Stimulated activated naive B cell treated with anti-CD40 and anti-IgM and Interleukin-4, amounts not matched to agents 10 μg/mL and 1 μg/mL and 100 μg/mL, for 72 hours (primary cell): ENCODE data around the gene PLEKHM2.

Experiments
- ATAC-seq, 2 donors: fragments of 150-1000 bp; cut with Tn5 transposase; replicated peaks; 2 replicates each; pipeline ENCODE4 v1.10.0; 2021; ENCODE audit warnings: moderate library complexity in 1 of 2
- DNase-seq: peaks from one replicate; pipeline ENCODE4 v3.0.0; 2021
- H3K27ac Mint-ChIP-seq: one replicate; pipeline ENCODE4 v1.8.0; 2022; ENCODE audit warnings: mild to moderate bottlenecking, mixed read lengths
- H3K27me3 Mint-ChIP-seq, 2 donors: one replicate each; pipeline ENCODE4 v1.8.0; 2022; ENCODE audit warnings: mixed read lengths in 2 of 2
- H3K36me3 Mint-ChIP-seq, 2 donors: one replicate each; pipeline ENCODE4 v1.8.0; 2022; ENCODE audit warnings: mixed read lengths in 2 of 2, mild to moderate bottlenecking in 1 of 2
- H3K4me1 Mint-ChIP-seq, 2 donors: one replicate each; pipeline ENCODE4 v1.8.0; 2022; ENCODE audit warnings: mixed read lengths in 2 of 2, mild to moderate bottlenecking in 1 of 2
- H3K4me3 Mint-ChIP-seq, 2 donors: one replicate each; pipeline ENCODE4 v1.8.0; 2022; ENCODE audit warnings: mild to moderate bottlenecking in 2 of 2, mixed read lengths in 2 of 2, moderate library complexity in 1 of 2
- H3K9me3 Mint-ChIP-seq, 2 donors: one replicate each; pipeline ENCODE4 v1.8.0; 2022; ENCODE audit warnings: mixed read lengths in 2 of 2, mild to moderate bottlenecking in 1 of 2

PLEKHM2 gene

DNA sequence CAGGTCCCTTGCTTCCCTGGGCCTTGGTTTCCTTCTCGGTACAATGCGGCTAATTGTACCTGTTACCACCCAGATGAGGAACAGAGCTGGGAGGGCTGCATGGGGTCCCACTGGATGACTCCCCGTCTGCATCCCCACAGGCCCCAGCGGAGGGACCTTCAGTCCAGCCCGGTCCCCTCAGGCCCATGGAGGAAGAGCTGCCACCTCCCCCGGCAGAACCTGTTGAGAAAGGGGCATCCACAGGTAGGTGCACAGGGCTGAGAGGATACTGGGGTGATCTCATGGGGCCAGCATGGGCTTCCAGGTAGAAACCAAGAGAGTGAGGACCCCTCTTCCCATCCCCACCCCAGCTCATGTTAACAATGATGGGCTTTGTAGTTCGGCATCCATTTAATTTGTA lies 84.3 kb downstream of the PLEKHM2 start:
- DNase-seq (no peak), ATAC-seq (no peak)
- Mint-ChIP-seq H3K9me3 (no peaks in the 10 kb centered on the region), H3K27me3 (peaks cover 43 to 44% of the 10 kb centered on the region in 2 donors), H3K4me3 (no peak overlapping the region), H3K27ac (no peak overlapping the region), H3K4me1 (no peaks in the 10 kb centered on the region), H3K36me3 (no peaks in the 10 kb centered on the region)

DNA sequence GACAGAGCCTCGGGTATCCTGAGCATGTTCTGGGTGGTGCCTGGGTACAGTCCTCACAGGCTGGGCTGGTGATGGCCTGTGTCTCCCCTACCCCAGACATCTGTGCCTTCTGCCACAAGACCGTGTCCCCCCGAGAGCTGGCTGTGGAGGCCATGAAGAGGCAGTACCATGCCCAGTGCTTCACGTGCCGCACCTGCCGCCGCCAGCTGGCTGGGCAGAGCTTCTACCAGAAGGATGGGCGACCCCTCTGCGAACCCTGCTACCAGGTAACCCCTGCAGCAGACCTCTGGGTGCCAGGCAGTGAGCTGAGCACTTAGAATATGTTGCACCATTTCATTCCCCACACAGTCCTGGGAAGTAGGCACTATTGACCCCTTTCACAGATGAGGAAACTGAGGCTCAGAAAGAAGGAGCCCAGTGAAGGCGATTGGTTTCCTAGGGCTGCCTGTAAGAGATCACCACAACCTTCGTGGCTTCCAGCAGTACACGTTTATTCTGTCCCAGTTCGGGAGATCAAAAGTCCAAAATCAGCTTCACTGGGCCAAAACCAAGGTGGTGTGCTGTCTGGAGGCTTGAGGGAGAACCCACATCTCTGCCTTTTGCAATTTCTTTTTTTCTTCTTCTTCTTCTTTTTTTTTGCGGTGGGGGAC lies 86.3 kb downstream of the PLEKHM2 start:
- no peak overlapping the region for H3K27ac Mint-ChIP-seq
- no peak for DNase-seq
- H3K36me3 Mint-ChIP-seq = no peaks in the 10 kb centered on the region
- H3K27me3 Mint-ChIP-seq = peaks cover 25 to 28% of the 10 kb centered on the region in 2 donors
- H3K4me1 Mint-ChIP-seq = no peaks in the 10 kb centered on the region
- H3K4me3 Mint-ChIP-seq = no peak overlapping the region
- no peak for ATAC-seq
- H3K9me3 Mint-ChIP-seq = no peaks in the 10 kb centered on the region

DNA sequence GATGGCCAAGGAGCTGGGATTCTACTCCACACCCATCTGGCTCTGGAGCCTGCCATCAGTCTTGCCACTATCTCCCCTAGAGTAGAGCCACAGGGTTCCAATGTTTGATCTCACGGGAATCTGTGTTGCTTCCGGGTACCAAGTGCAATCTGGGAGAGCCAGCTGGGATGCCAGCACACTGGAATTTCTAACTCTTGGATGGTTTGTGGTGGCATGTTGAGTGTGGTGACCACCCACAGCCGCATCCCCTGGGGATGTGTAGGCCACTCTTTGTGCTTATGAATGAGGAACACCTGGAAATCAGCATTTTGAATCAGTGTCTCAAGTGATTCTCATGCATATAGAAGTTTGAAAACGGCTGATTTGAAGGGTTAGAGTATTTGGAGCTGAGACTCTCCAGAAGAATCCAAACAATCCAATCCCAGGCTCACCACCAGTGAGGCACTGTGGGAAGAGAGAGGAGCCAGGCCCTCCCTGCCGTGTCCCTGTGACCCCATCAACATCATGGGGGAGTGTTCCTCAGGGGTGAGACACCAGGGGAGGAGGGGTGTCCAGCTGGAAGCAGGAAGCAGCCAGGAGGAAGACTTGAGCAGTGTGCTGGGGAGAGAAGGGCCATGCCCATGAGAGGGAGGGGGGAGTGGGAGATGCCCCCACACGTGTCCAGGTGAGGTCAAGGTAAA lies 87.9 kb downstream of the PLEKHM2 start:
- Mint-ChIP-seq H3K27ac (no peak overlapping the region), H3K4me1 (no peaks in the 10 kb centered on the region), H3K36me3 (no peaks in the 10 kb centered on the region), H3K27me3 (peaks cover 20 to 24% of the 10 kb centered on the region in 2 donors), H3K4me3 (no peak overlapping the region), H3K9me3 (no peaks in the 10 kb centered on the region)
- DNase-seq (no peak), ATAC-seq (no peak)

DNA sequence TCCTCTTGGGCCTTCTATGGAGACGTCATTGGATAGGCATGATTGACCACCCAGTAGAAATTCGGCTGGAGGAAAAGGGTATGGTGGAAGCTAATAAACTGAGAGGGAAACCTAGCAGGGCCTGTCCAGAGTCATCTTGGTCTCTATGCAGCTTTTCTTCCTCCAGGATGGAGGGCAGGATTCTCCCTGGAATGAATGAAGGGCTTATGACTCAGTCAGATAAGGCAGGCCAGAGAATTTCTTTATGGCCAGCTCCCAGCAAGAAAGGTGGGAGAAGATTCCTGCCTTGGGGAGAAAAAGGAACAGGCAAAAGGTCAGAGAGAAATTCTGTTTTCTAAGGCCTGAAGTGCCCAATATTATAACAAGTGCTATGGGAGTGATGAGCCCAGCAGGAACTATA lies 91.6 kb downstream of the PLEKHM2 start:
- Mint-ChIP-seq H3K4me1 (no peaks in the 10 kb centered on the region), H3K27me3 (peaks cover 23 to 42% of the 10 kb centered on the region in 2 donors), H3K9me3 (no peaks in the 10 kb centered on the region), H3K4me3 (no peak overlapping the region), H3K36me3 (no peaks in the 10 kb centered on the region), H3K27ac (peak overlapping the region; percentile 47)
- DNase-seq (no peak), ATAC-seq (no peak)

DNA sequence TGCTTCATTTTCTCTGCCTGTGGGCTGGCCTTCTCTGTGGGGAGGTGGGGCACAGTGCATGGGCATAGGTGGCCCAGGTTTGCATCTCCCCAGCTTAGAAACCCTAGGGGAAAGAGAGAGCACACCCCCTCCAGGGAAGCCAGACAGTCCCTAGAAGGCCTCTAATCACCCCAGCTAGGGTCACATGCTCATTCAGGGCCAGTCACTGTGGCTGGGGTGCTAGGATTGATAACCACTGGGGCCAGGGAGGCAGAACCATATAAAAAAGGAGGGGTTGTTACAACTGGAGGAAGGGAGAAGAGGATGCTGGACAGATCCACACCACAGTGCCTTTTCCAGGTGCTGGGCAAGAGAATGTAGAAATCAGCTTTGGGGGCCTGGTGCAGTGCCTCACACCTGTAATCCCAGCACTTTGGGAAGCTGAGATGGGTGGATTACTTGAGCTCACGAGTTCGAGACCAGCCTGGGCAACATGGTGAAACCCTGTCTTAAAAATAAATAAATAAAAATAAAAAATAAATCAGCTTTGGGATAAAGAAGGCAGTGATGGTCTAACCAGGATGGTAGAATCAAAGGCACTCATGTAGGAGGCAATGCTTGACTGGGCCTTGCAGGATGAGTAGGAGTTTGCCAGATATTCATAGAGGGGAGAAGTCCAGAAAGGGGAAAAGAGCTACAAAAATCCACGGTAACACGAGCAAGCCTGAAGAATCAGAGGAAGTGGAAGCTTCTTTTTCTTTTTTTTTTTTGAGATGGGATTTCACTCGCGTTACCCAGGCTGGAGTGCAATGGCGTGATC lies 94.0 kb downstream of the PLEKHM2 start:
- H3K36me3 Mint-ChIP-seq = no peaks in the 10 kb centered on the region
- H3K4me1 Mint-ChIP-seq = no peaks in the 10 kb centered on the region
- no peak for ATAC-seq
- no peak for DNase-seq
- H3K27me3 Mint-ChIP-seq = peaks cover 10 to 30% of the 10 kb centered on the region in 2 donors
- H3K27ac Mint-ChIP-seq = no peak overlapping the region
- no peak overlapping the region for H3K4me3 Mint-ChIP-seq
- H3K9me3 Mint-ChIP-seq = no peaks in the 10 kb centered on the region
